A549 treated with Mapracorat at 1 μM for 4 hours (cell line): ENCODE results near the gene HSPA1L. TPM values are rescaled to one million over a fixed set of nuclear protein-coding genes. Genes with fewer than 3 reads are reported as not detected.

Experiments
- total RNA-seq: library from RNA; stranded (reverse); fragments of 200-300 nt; extraction: Qiagen RNA extraction; gene quantifications from 5 replicates; pipeline ENCODE4 v1.2.3, GENCODE V29; 2022

Gene HSPA1L
- 1.3 to 1.8 TPM (median 1.5 TPM) in 5 replicates for total RNA-seq

DNA sequence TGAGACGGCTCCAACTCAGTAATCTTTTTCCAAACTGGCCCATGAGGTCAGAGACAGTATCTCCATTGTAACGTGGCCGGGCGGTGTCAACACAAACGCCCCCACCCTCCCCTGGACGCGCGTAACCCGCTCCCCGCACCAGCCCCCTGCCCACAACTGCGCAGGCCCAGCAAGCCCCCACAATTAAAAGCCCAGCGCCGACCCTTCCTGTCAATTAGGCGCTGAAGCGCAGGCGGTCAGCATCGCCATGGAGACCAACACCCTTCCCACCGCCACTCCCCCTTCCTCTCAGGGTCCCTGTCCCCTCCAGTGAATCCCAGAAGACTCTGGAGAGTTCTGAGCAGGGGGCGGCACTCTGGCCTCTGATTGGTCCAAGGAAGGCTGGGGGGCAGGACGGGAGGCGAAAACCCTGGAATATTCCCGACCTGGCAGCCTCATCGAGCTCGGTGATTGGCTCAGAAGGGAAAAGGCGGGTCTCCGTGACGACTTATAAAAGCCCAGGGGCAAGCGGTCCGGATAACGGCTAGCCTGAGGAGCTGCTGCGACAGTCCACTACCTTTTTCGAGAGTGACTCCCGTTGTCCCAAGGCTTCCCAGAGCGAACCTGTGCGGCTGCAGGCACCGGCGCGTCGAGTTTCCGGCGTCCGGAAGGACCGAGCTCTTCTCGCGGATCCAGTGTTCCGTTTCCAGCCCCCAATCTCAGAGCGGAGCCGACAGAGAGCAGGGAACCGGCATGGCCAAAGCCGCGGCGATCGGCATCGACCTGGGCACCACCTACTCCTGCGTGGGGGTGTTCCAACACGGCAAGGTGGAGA lies at the start of gene HSPA1L, which contains the start of gene HSPA1A:
Gene HSPA1L, minus strand, starts transcription at position 259 of the 814 bp plus-strand sequence. CDS start 3,311 bp downstream, outside the sequence.
Gene HSPA1A, plus strand, starts transcription at position 519 of the 814 bp plus-strand sequence. Its CDS starts 214 bp downstream, at position 733.

DNA sequence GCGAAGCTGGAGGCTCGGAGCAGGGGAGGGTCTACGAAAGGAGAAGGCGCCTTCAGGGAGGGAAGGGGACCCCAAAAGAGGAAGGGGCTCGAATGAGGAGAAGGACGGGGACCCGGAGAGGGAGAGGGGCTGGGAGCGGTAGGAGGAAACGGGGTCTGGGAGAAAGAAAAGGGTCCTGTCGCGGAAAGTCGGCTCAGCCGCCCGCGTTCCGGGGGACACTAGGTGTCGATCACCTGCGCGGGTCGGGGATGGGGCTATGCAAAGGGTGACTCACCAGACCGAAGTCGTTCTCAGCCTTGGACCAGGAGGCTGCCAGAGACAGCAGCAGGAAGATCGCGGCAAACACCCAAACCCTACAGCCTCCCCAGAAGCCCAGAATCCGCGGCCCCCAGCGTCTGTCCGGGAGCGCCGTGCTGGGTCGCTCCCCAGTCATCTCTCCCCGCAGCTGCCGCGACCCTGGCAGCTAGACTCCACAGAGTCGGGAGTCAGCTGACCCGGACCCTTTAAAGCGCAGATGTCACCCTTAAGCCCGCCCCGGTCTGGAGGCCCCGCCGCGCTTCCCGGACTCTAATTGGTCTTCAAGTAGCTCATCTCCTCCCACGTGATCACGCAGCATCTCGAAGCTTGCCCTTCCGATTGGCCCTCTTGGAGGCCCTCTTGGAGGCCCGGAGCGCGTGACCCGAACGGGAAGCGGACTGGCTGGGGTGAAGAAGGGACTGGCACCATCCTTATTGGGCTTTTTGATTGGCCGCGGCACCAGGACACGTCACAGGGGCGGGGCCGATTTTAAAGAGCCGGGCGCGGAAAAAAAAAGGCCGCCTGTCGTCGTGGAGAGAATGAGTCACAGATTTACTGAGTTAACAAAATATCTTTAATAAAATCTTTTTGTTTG lies 47.5 kb upstream of the HSPA1L start, which contains the start of gene NEU1:
Gene NEU1, minus strand, starts transcription at position 478 of the 892 bp plus-strand sequence. Its CDS starts 45 bp downstream, at position 433.

DNA sequence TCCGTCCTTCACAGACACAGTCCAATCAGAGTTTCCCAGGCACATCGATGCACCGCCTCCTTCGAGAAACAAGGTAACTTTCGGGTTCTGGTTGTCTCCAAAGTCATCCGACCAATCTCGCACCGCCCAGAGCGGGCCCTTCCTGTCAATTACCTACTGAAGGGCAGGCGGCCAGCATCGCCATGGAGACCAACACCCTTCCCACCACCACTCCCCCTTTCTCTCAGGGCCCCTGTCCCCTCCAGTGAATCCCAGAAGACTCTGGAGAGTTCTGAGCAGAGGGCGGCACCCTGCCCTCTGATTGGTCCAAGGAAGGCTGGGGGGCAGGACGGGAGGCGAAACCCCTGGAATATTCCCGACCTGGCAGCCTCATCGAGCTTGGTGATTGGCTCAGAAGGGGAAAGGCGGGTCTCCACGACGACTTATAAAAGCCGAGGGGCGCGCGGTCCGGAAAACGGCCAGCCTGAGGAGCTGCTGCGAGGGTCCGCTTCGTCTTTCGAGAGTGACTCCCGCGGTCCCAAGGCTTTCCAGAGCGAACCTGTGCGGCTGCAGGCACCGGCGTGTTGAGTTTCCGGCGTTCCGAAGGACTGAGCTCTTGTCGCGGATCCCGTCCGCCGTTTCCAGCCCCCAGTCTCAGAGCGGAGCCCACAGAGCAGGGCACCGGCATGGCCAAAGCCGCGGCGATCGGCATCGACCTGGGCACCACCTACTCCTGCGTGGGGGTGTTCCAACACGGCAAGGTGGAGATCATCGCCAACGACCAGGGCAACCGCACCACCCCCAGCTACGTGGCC lies 12.4 kb upstream of the HSPA1L start, which contains the start of gene HSPA1B:
Gene HSPA1B, plus strand, starts transcription at position 453 of the 794 bp plus-strand sequence. Its CDS starts 213 bp downstream, at position 666.

DNA sequence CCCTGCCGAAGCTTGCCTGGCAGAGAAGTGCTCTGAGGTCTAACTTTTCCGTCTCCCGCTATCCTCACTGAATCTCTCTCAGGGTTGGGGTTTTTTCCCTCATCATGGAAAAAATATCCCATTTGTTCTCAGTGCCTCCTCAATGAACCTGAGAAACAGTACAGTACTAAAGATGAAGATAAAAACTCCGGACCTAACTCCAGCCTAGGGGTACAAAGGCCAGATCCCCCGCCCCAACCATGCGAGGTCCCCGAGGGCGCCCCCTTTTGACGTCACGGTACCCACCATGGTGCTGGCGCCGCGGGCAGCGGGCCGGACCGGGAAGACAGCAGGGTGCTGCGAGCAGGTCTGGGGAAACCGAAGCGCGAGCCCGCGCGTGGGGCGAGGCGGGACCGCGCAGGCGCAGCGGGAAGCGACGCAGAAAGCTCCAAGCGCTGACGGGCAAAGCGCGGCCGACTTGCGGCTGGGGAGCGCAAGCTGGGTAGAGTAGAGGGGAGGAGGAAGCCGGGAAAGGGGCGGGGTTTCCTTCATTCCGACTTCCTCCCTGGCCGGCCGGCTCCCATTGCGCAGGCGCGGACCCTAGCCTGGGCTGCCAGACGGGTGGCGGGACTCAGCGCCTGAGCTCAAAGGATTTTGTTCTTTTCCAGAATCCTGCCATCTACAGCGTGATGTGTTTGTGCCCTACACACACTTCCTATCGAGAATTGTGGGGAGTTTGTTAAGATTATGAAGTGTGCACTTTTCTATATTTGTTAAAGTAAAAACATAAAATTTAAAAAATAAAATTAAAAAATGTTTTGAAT lies 8.4 kb downstream of the HSPA1L start, which contains the start of gene LSM2:
Gene LSM2, minus strand, starts transcription at position 497 of the 803 bp plus-strand sequence. Its CDS starts 209 bp downstream, at position 288.

DNA sequence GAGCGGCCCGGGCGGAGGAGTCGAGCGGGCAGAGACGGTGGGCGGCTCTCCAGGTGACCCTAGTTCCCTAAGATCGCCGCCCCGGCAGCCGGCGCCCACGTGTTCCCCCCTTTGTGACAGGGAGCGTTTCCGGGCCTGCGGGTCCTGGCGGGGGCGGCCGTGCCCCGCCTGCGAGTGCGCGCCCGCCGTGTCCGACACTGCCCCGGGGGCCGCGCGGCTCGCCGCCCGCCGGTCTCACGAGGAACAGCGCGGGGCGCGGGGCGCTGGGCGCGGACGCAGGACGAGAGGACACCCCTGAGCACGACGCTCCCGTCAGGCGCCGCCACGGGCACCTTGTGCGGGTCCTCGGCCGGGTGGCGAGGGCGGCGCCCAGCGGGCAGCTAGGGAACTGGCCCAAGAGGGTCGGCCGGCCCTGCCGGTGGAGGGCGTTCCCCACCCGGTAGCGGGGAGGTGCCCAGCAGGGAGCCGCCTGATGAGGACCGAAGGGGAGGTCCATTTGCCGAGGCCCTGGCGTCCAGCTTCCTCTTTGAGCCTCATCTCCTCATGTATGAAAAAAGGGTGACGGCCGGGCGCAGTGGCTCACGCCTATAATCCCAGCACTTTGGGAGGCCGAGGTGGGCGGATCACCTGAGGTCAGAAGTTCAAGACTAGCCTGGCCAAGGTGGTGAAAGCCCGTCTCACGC lies 19.3 kb downstream of the HSPA1L start, which contains the start of gene VARS1:
Gene VARS1, minus strand, starts transcription at position 137 of the 683 bp plus-strand sequence. CDS start 535 bp downstream, outside the sequence.

DNA sequence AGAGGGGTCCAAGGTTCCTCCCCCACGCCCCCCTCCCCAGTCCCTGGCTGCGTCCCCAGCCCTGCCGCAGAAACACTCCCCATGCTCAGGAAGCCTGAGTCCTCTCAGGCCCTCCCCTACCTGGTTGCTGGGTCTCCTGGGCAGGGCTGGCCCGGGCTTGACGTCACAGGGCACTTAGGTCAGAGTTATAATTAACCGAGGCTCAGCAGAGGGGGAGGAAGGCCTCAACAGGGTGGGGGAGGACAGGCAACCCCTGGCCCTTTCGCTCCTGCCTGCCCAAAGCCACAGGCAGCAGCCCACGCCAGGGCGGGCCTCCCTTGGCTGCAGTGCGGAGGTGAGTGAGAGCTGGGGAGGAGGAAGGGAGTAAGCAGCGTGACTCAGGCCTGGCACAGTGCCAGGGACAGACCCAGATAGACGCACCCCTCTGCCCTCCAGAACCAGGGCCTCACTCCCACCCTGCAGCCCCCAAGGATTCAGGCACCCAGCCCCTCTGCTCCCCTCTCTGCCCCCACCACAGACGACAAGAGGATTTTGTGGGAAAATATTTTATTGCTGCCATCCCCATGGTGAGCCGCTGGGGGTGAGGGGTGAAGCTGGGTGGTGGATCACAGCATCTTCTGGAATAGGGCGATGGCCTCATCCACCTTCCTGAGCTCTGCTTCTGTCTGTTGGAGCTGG lies 38.0 kb downstream of the HSPA1L start, which contains the start of gene VWA7:
Gene VWA7, minus strand, starts transcription at position 340 of the 678 bp plus-strand sequence. CDS start 549 bp downstream, outside the sequence.

DNA sequence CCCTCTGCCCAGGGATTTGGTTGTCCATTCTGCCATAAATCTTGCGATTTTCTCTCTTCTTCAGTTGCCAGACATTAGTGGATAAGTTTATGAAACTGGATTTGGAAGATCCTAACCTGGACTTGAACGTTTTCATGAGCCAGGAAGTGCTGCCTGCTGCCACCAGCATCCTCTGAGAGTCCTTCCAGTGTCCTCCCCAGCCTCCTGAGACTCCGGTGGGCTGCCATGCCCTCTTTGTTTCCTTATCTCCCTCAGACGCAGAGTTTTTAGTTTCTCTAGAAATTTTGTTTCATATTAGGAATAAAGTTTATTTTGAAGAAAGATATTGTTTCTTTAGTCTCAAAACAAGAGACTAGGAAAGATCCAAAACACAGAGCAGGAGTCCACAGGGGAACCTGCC lies 52.7 kb downstream of the HSPA1L start, which contains the start of gene SAPCD1:
Gene SAPCD1, plus strand, starts transcription at position 301 of the 400 bp plus-strand sequence. CDS start 399 bp downstream, outside the sequence.

Other genes with a start within 250 kb of the HSPA1L start
- 0.10 to 0.16 TPM (median 0.12 TPM) in 3 of 5 replicates, not detected in the others for gene LTA, start 243.0 kb downstream of the HSPA1L start, total RNA-seq
- gene TNF, start 239.7 kb downstream of the HSPA1L start, total RNA-seq, result 0.07 to 0.15 TPM (median 0.14 TPM) in 3 of 5 replicates, not detected in the others
- 0.35 to 0.88 TPM (median 0.51 TPM) in 5 replicates for gene LTB, start 232.9 kb downstream of the HSPA1L start, total RNA-seq
- gene LST1, start 229.0 kb downstream of the HSPA1L start, total RNA-seq, result 0.16 to 0.36 TPM in 2 of 5 replicates, not detected in the others
- not detected in 5 replicates for gene NCR3, start 222.3 kb downstream of the HSPA1L start, total RNA-seq
- gene AIF1, start 200.0 kb downstream of the HSPA1L start, total RNA-seq, result not detected in 5 replicates
- gene PRRC2A, start 194.6 kb downstream of the HSPA1L start, total RNA-seq, result 68.4 to 87.7 TPM (median 84.8 TPM) in 5 replicates
- gene BAG6, start 162.6 kb downstream of the HSPA1L start, total RNA-seq, result 106 to 148 TPM (median 138 TPM) in 5 replicates
- 2.8 to 3.7 TPM (median 2.9 TPM) in 5 replicates for gene APOM, start 159.4 kb downstream of the HSPA1L start, total RNA-seq
- gene C6orf47, start 154.5 kb downstream of the HSPA1L start, total RNA-seq, result 11.1 to 12.4 TPM (median 11.6 TPM) in 5 replicates
- gene GPANK1, start 150.3 kb downstream of the HSPA1L start, total RNA-seq, result 10.2 to 12.1 TPM (median 11.4 TPM) in 5 replicates
- 167 to 177 TPM (median 171 TPM) in 5 replicates for gene CSNK2B, start 149.2 kb downstream of the HSPA1L start, total RNA-seq
- gene LY6G5B, start 145.3 kb downstream of the HSPA1L start, total RNA-seq, result 2.1 to 5.7 TPM (median 3.8 TPM) in 5 replicates
- gene LY6G5C, start 134.2 kb downstream of the HSPA1L start, total RNA-seq, result 0.92 to 1.6 TPM (median 1.1 TPM) in 5 replicates
- 11.3 to 19.8 TPM (median 18.4 TPM) in 5 replicates for gene ABHD16A, start 112.0 kb downstream of the HSPA1L start, total RNA-seq
- not detected in 5 replicates for gene LY6G6F, start 108.4 kb downstream of the HSPA1L start, total RNA-seq
- not detected in 5 replicates for gene LY6G6D, start 99.9 kb downstream of the HSPA1L start, total RNA-seq
- 0.21 to 0.24 TPM (median 0.23 TPM) in 3 of 5 replicates, not detected in the others for gene LY6G6C, start 93.5 kb downstream of the HSPA1L start, total RNA-seq
- not detected in 5 replicates for gene MPIG6B, start 91.9 kb downstream of the HSPA1L start, total RNA-seq
- gene DDAH2, start 86.0 kb downstream of the HSPA1L start, total RNA-seq, result 28.3 to 32.5 TPM (median 31.8 TPM) in 5 replicates
- gene CLIC1, start 78.8 kb downstream of the HSPA1L start, total RNA-seq, result 471 to 496 TPM (median 485 TPM) in 5 replicates
- 11.8 to 15.5 TPM (median 13.1 TPM) in 5 replicates for gene MSH5, start 75.3 kb downstream of the HSPA1L start, total RNA-seq
- gene SAPCD1, start 52.6 kb downstream of the HSPA1L start, total RNA-seq, result 2.6 to 5.2 TPM (median 4.3 TPM) in 5 replicates
- 0.72 to 2.2 TPM (median 1.4 TPM) in 5 replicates for gene VWA7, start 38.0 kb downstream of the HSPA1L start, total RNA-seq
- 45.6 to 60.9 TPM (median 53.8 TPM) in 5 replicates for gene VARS1, start 19.5 kb downstream of the HSPA1L start, total RNA-seq
- gene LSM2, start 8.3 kb downstream of the HSPA1L start, total RNA-seq, result 51.0 to 62.8 TPM (median 60.8 TPM) in 5 replicates
- gene HSPA1A, start 260 bp upstream of the HSPA1L start, total RNA-seq, result 132 to 252 TPM (median 194 TPM) in 5 replicates
- gene HSPA1B, start 12.5 kb upstream of the HSPA1L start, total RNA-seq, result 89.4 to 177 TPM (median 151 TPM) in 5 replicates
- gene NEU1, start 47.5 kb upstream of the HSPA1L start, total RNA-seq, result 21.6 to 33.6 TPM (median 26.8 TPM) in 5 replicates
- gene SLC44A4, start 63.7 kb upstream of the HSPA1L start, total RNA-seq, result 0.15 TPM in 1 of 5 replicates, not detected in the others
- gene EHMT2, start 82.4 kb upstream of the HSPA1L start, total RNA-seq, result 19.9 to 30.0 TPM (median 29.0 TPM) in 5 replicates
- 2.4 to 4.1 TPM (median 3.7 TPM) in 5 replicates for gene ZBTB12, start 86.8 kb upstream of the HSPA1L start, total RNA-seq
- 0.26 to 0.46 TPM (median 0.31 TPM) in 5 replicates for gene C2, start 112.4 kb upstream of the HSPA1L start, total RNA-seq
- 1.9 to 2.3 TPM (median 2.0 TPM) in 5 replicates for gene CFB, start 130.8 kb upstream of the HSPA1L start, total RNA-seq
- 76.0 to 93.4 TPM (median 77.7 TPM) in 5 replicates for gene NELFE, start 143.7 kb upstream of the HSPA1L start, total RNA-seq
- 19.7 to 26.3 TPM (median 23.2 TPM) in 5 replicates for gene SKIC2, start 143.9 kb upstream of the HSPA1L start, total RNA-seq
- 10.3 to 13.3 TPM (median 11.0 TPM) in 5 replicates for gene DXO, start 156.9 kb upstream of the HSPA1L start, total RNA-seq
- 0.97 to 1.7 TPM (median 1.4 TPM) in 5 replicates for gene C4A, start 166.8 kb upstream of the HSPA1L start, total RNA-seq
- gene C4B, start 199.5 kb upstream of the HSPA1L start, total RNA-seq, result 0.69 to 1.5 TPM (median 1.3 TPM) in 5 replicates
- not detected in 5 replicates for gene CYP21A2, start 223.1 kb upstream of the HSPA1L start, total RNA-seq